Immature natural killer cell (primary cell): ENCODE data around the gene DPT. TPM values are rescaled to one million over a fixed set of nuclear protein-coding genes. Genes with fewer than 3 reads are reported as not detected.

Source experiments
- DNase-seq, 3 donors: peaks; one replicate each; pipeline ENCODE4 v3.0.0; 2022; ENCODE audit warnings: mixed read lengths in 1 of 3
- H3K27ac Mint-ChIP-seq, 6 donors: one replicate each; pipeline ENCODE4 v1.8.0; 2020; ENCODE audit warnings: mixed read lengths in 6 of 6, mild to moderate bottlenecking in 5 of 6, inconsistent platforms in 4 of 6, moderate library complexity in 3 of 6
- H3K27me3 Mint-ChIP-seq, 3 donors: one replicate each; pipeline ENCODE4 v1.8.0; 2020 to 2021; ENCODE audit warnings: low read depth in 3 of 3, mild to moderate bottlenecking in 3 of 3, mixed read lengths in 3 of 3, moderate library complexity in 3 of 3, inconsistent platforms in 1 of 3
- H3K36me3 Mint-ChIP-seq, 3 donors: one replicate each; pipeline ENCODE4 v1.8.0; 2020; ENCODE audit warnings: mixed read lengths in 3 of 3, inconsistent platforms in 2 of 3, mild to moderate bottlenecking in 2 of 3
- H3K4me1 Mint-ChIP-seq, 2 donors: one replicate each; pipeline ENCODE4 v1.8.0; 2020; ENCODE audit warnings: inconsistent platforms in 2 of 2, mild to moderate bottlenecking in 2 of 2, mixed read lengths in 2 of 2, moderate library complexity in 1 of 2
- H3K4me3 Mint-ChIP-seq, 5 donors: one replicate each; pipeline ENCODE4 v1.8.0; 2020; ENCODE audit warnings: mild to moderate bottlenecking in 5 of 5, mixed read lengths in 5 of 5, inconsistent platforms in 3 of 5, moderate library complexity in 3 of 5
- H3K9me3 Mint-ChIP-seq, 6 donors: one replicate each; pipeline ENCODE4 v1.8.0; 2020; ENCODE audit warnings: mild to moderate bottlenecking in 6 of 6, mixed read lengths in 6 of 6, inconsistent platforms in 4 of 6, moderate library complexity in 3 of 6
- polyA plus RNA-seq, 3 donors: library from polyadenylated mRNA; unstranded; fragments of 300-500 nt; fragmentation: Illumina TruSeq; gene quantifications; one replicate each; pipeline ENCODE4 v1.2.3, GENCODE V29; 2021

DPT gene
- polyA plus RNA-seq, 3 donors from 2014 or later = not detected

- Mint-ChIP-seq H3K4me1 (no peaks in the 10 kb centered on the region), H3K27ac (no peak overlapping the region), H3K4me3 (no peak overlapping the region), H3K9me3 (no peaks in the 10 kb centered on the region), H3K27me3 (peaks cover 4 to 11% (median 5%) of the 10 kb centered on the region in 3 donors), H3K36me3 (no peaks in the 10 kb centered on the region)
- no peak for DNase-seq
Observed at GRCh38 chr1:168729405-168729802, 398 bp upstream of the DPT start.

- H3K27ac Mint-ChIP-seq = no peak overlapping the region
- H3K4me1 Mint-ChIP-seq = no peaks in the 10 kb centered on the region
- no peaks in the 10 kb centered on the region for H3K9me3 Mint-ChIP-seq
- no peaks in the 10 kb centered on the region for H3K36me3 Mint-ChIP-seq
- peaks cover 3 to 11% (median 4%) of the 10 kb centered on the region in 3 donors for H3K27me3 Mint-ChIP-seq
- H3K4me3 Mint-ChIP-seq = no peak overlapping the region
- DNase-seq = no peak
Observed at GRCh38 chr1:168726719-168727118, 2.3 kb downstream of the DPT start.

- DNase-seq = no peak
- no peak overlapping the region for H3K27ac Mint-ChIP-seq
- H3K27me3 Mint-ChIP-seq = peaks cover 3 to 11% (median 4%) of the 10 kb centered on the region in 3 donors
- no peaks in the 10 kb centered on the region for H3K4me1 Mint-ChIP-seq
- no peaks in the 10 kb centered on the region for H3K36me3 Mint-ChIP-seq
- H3K4me3 Mint-ChIP-seq = no peak overlapping the region
- H3K9me3 Mint-ChIP-seq = no peaks in the 10 kb centered on the region
Observed at GRCh38 chr1:168726281-168726680, 2.7 kb downstream of the DPT start.

- H3K4me1 Mint-ChIP-seq = no peaks in the 10 kb centered on the region
- no peak for DNase-seq
- peaks cover 3 to 11% (median 4%) of the 10 kb centered on the region in 3 donors for H3K27me3 Mint-ChIP-seq
- no peaks in the 10 kb centered on the region for H3K36me3 Mint-ChIP-seq
- H3K4me3 Mint-ChIP-seq = no peak overlapping the region
- H3K9me3 Mint-ChIP-seq = no peaks in the 10 kb centered on the region
- H3K27ac Mint-ChIP-seq = no peak overlapping the region
Observed at GRCh38 chr1:168725831-168726230, 3.2 kb downstream of the DPT start.

- Mint-ChIP-seq H3K4me3 (no peak overlapping the region), H3K9me3 (no peaks in the 10 kb centered on the region), H3K27me3 (peaks cover 4 to 10% (median 6%) of the 10 kb centered on the region in 3 donors), H3K4me1 (no peaks in the 10 kb centered on the region), H3K36me3 (no peaks in the 10 kb centered on the region), H3K27ac (no peak overlapping the region)
- no peak for DNase-seq
Observed at GRCh38 chr1:168725060-168725459, 3.9 kb downstream of the DPT start.

- H3K4me3 Mint-ChIP-seq = no peak overlapping the region
- no peaks in the 10 kb centered on the region for H3K36me3 Mint-ChIP-seq
- peaks cover 5 to 7% (median 6%) of the 10 kb centered on the region in 3 donors for H3K27me3 Mint-ChIP-seq
- no peaks in the 10 kb centered on the region for H3K4me1 Mint-ChIP-seq
- H3K9me3 Mint-ChIP-seq = no peaks in the 10 kb centered on the region
- DNase-seq = no peak
- no peak overlapping the region for H3K27ac Mint-ChIP-seq
Observed at GRCh38 chr1:168723000-168723399, 6.0 kb downstream of the DPT start.

GRCh38 chr1:168720839-168721238, 8.2 kb downstream of the DPT start:
- no peak for DNase-seq
- H3K4me1 Mint-ChIP-seq = no peaks in the 10 kb centered on the region
- no peaks in the 10 kb centered on the region for H3K36me3 Mint-ChIP-seq
- H3K4me3 Mint-ChIP-seq = no peak overlapping the region
- H3K27me3 Mint-ChIP-seq = peaks cover 3 to 6% (median 5%) of the 10 kb centered on the region in 3 donors
- no peaks in the 10 kb centered on the region for H3K9me3 Mint-ChIP-seq
- no peak overlapping the region for H3K27ac Mint-ChIP-seq

GRCh38 chr1:168719306-168720111, 9.5 kb downstream of the DPT start:
- no peaks in the 10 kb centered on the region for H3K36me3 Mint-ChIP-seq
- no peak overlapping the region for H3K4me3 Mint-ChIP-seq
- no peaks in the 10 kb centered on the region for H3K9me3 Mint-ChIP-seq
- H3K4me1 Mint-ChIP-seq = no peaks in the 10 kb centered on the region
- H3K27ac Mint-ChIP-seq = no peak overlapping the region
- DNase-seq = no peak
- H3K27me3 Mint-ChIP-seq = peaks cover 0 to 4% (median 4%) of the 10 kb centered on the region in 3 donors

- Mint-ChIP-seq H3K27me3 (peaks cover 0 to 4% (median 4%) of the 10 kb centered on the region in 3 donors), H3K27ac (no peak overlapping the region), H3K4me3 (no peak overlapping the region), H3K9me3 (no peaks in the 10 kb centered on the region), H3K36me3 (no peaks in the 10 kb centered on the region), H3K4me1 (no peaks in the 10 kb centered on the region)
- no peak for DNase-seq
Observed at GRCh38 chr1:168717906-168718891, 10.8 kb downstream of the DPT start.

- no peaks in the 10 kb centered on the region for H3K9me3 Mint-ChIP-seq
- H3K4me1 Mint-ChIP-seq = no peaks in the 10 kb centered on the region
- H3K4me3 Mint-ChIP-seq = no peak overlapping the region
- no peaks in the 10 kb centered on the region for H3K36me3 Mint-ChIP-seq
- no peak overlapping the region for H3K27ac Mint-ChIP-seq
- DNase-seq = no peak
- peaks cover 0 to 1% (median 0%) of the 10 kb centered on the region in 3 donors for H3K27me3 Mint-ChIP-seq
Observed at GRCh38 chr1:168714012-168714411, 15.0 kb downstream of the DPT start.

GRCh38 chr1:168709405-168710363, 19.3 kb downstream of the DPT start:
- Mint-ChIP-seq H3K36me3 (no peaks in the 10 kb centered on the region), H3K27ac (no peak overlapping the region), H3K27me3 (peaks cover 0 to 5% (median 1%) of the 10 kb centered on the region in 3 donors), H3K4me1 (no peaks in the 10 kb centered on the region), H3K9me3 (no peaks in the 10 kb centered on the region), H3K4me3 (no peak overlapping the region)
- DNase-seq = no peak

GRCh38 chr1:168708698-168709404, 20.2 kb downstream of the DPT start:
- no peaks in the 10 kb centered on the region for H3K4me1 Mint-ChIP-seq
- H3K27ac Mint-ChIP-seq = no peak overlapping the region
- H3K9me3 Mint-ChIP-seq = no peaks in the 10 kb centered on the region

More at GRCh38 chr1:168708698-168709404, 20.2 kb downstream of the DPT start:
- DNase-seq = no peak
- peaks cover 0 to 3% (median 0%) of the 10 kb centered on the region in 3 donors for H3K36me3 Mint-ChIP-seq
- no peak overlapping the region for H3K4me3 Mint-ChIP-seq
- H3K27me3 Mint-ChIP-seq = peaks cover 0 to 5% (median 1%) of the 10 kb centered on the region in 3 donors
